GM12878 (cell line): Measurements from ENCODE around the gene GAK. TPM values are rescaled to one million over a fixed set of nuclear protein-coding genes. Genes with fewer than 3 reads are reported as not detected.

Source experiments
- ATAC-seq: fragments of 200-7000 bp; cut with Tn5 transposase; 3 replicates; pipeline ENCODE4 v1.9.1; 2020; ENCODE audit warnings: mild to moderate bottlenecking, moderate library complexity
- BruUV-seq: library from RNA; stranded (reverse); fragments of 400-500 nt; replicated peaks from 2 replicates; lab custom pipeline; 2021; lab: Mats Ljungman, UMichigan
- CTCF ChIA-PET: fragments of 300-600 bp; sonication (Branson Sonifier 250); formaldehyde crosslinking; extraction: SDS; loops from one replicate; lab custom pipeline; 2021; ENCODE audit warnings: inconsistent platforms; lab: Yijun Ruan, JAX
- POLR2A ChIA-PET: fragments of 350-600 bp; formaldehyde crosslinking; extraction: SDS; loops from one replicate; lab custom pipeline; 2021; ENCODE audit warnings: inconsistent platforms; lab: Charles Lee
- RAD21 ChIA-PET: fragments of 300-600 bp; sonication (Branson Sonifier 250); formaldehyde crosslinking; loops from one replicate; lab custom pipeline; 2023; ENCODE audit warnings: antibody characterized with exemption; ENCODE audit not compliant: unreplicated experiment; lab: Charles Lee
- SMC1A ChIA-PET: fragments of 300-600 bp; sonication (Branson Sonifier 250); formaldehyde crosslinking; loops from one replicate; lab custom pipeline; 2023; ENCODE audit not compliant: unreplicated experiment, uncharacterized antibody; lab: Charles Lee
- DNase-seq: peaks from one replicate; pipeline ENCODE4 v3.0.0-alpha.2; 2011; ENCODE audit warnings: low read depth, low spot score
- FAIRE-seq: peaks from 3 replicates; lab custom pipeline; 2011; peaks lifted over from hg19 to GRCh38; lab: Jason Lieb, UNC
- H2AFZ ChIP-seq: 2 replicates; pipeline ENCODE4 v1.6.0; 2011; ENCODE audit warnings: low read depth, low read length, control low read depth; ENCODE audit not compliant: control insufficient read depth
- H3K27ac ChIP-seq: 2 replicates; pipeline ENCODE4 v1.5.1; 2011; ENCODE audit warnings: control low read depth; ENCODE audit not compliant: control insufficient read depth, insufficient read depth
- H3K27me3 ChIP-seq, 2 experiments: replicated peaks in 1 of 2; 2 replicates each; pipeline versions ENCODE4 v1.6.0 to v1.6.1; 2011; ENCODE audit warnings: low read length in 1 of 2; ENCODE audit not compliant: control insufficient read depth in 2 of 2, insufficient read depth in 2 of 2
- H3K36me3 ChIP-seq, 2 experiments: 2 replicates each; pipeline ENCODE4 v1.5.1; 2011; ENCODE audit warnings: low read length in 1 of 2; ENCODE audit not compliant: control insufficient read depth in 2 of 2, insufficient read depth in 2 of 2
- H3K4me1 ChIP-seq: 2 replicates; pipeline ENCODE4 v1.6.1; 2011; ENCODE audit warnings: mild to moderate bottlenecking, low read length, moderate library complexity, mixed read lengths; ENCODE audit not compliant: control insufficient read depth, insufficient read depth
- H3K4me2 ChIP-seq: 2 replicates; pipeline ENCODE4 v1.6.0; 2011; ENCODE audit warnings: control low read depth; ENCODE audit not compliant: control insufficient read depth, insufficient read depth
- H3K4me3 ChIP-seq: fragments of 200-600 bp; sonication (generic); 2 replicates; pipeline ENCODE4 v1.5.1; 2016
- H3K79me2 ChIP-seq: 2 replicates; pipeline ENCODE4 v1.6.0; 2011; ENCODE audit warnings: low read length; ENCODE audit not compliant: control insufficient read depth, insufficient read depth
- H3K9ac ChIP-seq: 2 replicates; pipeline ENCODE4 v1.8.0; 2011; ENCODE audit warnings: low read length, control low read depth, mixed read lengths; ENCODE audit not compliant: control insufficient read depth, insufficient read depth
- H3K9me3 ChIP-seq: replicated peaks from 3 replicates; pipeline ENCODE4 v1.5.1; 2011; ENCODE audit warnings: mild to moderate bottlenecking, low read length; ENCODE audit not compliant: control insufficient read depth, insufficient read depth
- H4K20me1 ChIP-seq: 2 replicates; pipeline ENCODE4 v1.6.0; 2011; ENCODE audit not compliant: control insufficient read depth, insufficient read depth
- FOS ChIP-seq: IDR thresholded peaks from 3 replicates; pipeline ENCODE4 v1.6.1; 2011; ENCODE audit warnings: borderline replicate concordance; ENCODE audit not compliant: insufficient read length; ENCODE audit errors: extremely low read depth
- GABPA ChIP-seq: IDR thresholded peaks from 2 replicates; pipeline ENCODE4 v1.6.1; 2014; ENCODE audit warnings: antibody characterized with exemption, low read depth, mild to moderate bottlenecking, inconsistent platforms
- GATAD2B ChIP-seq: fragments of 450-650 bp; conservative IDR thresholded peaks from 2 replicates; pipeline ENCODE4 v1.6.1; 2017; ENCODE audit warnings: low read depth, mild to moderate bottlenecking, moderate library complexity
- IRF4 ChIP-seq: IDR thresholded peaks from 2 replicates; pipeline ENCODE4 v1.6.1; 2011; ENCODE audit warnings: low read depth, low read length
- JUND ChIP-seq: IDR thresholded peaks from 2 replicates; pipeline ENCODE4 v1.6.1; 2012; ENCODE audit warnings: low read depth, mild to moderate bottlenecking, low read length, improper control_type of control experiment, moderate library complexity
- KAT2A ChIP-seq: conservative IDR thresholded peaks from 2 replicates; pipeline ENCODE4 v1.6.1; 2011; ENCODE audit warnings: low read depth, low read length; ENCODE audit not compliant: control insufficient read depth
- NBN ChIP-seq: fragments of 450-650 bp; IDR thresholded peaks from 2 replicates; pipeline ENCODE4 v1.6.1; 2016
- POLR2AphosphoS5 ChIP-seq: IDR thresholded peaks from 2 replicates; pipeline ENCODE4 v1.6.1; 2011; ENCODE audit warnings: mild to moderate bottlenecking, low read length, inconsistent platforms
- USF1 ChIP-seq: IDR thresholded peaks from 2 replicates; pipeline ENCODE4 v1.6.1; 2011; ENCODE audit warnings: borderline replicate concordance, low read depth, mild to moderate bottlenecking, moderate library complexity, mixed read lengths, low read length; ENCODE audit not compliant: insufficient read depth; ENCODE audit errors: extremely low read length
- ZBTB11 ChIP-seq: fragments of 450-650 bp; formaldehyde crosslinking; IDR thresholded peaks from 2 replicates; pipeline ENCODE4 v1.5.0; 2022; ENCODE audit warnings: mild to moderate bottlenecking, missing genetic modification characterization
- ZNF217 ChIP-seq: fragments of 450-650 bp; IDR thresholded peaks from 2 replicates; pipeline ENCODE4 v1.6.1; 2017; ENCODE audit warnings: antibody characterized with exemption, mild to moderate bottlenecking
- WGBS: methylation state at CpG from one replicate; pipeline ENCODE4 v1.1.6; 2016; ENCODE audit warnings: low lambda C conversion rate; ENCODE audit not compliant: insufficient replicate concordance, insufficient coverage; ENCODE audit errors: missing lambda C conversion rate; 5-methylcytosine and 5-hydroxymethylcytosine counted together
- in situ Hi-C: fragments of 300-500 bp; cut with MboI; formaldehyde crosslinking; loops from 9 replicates; pipeline ENCODE4 v1.14.3; 2018; ENCODE audit warnings: mixed read lengths
- intact Hi-C: fragments of 100-400 bp; cut with micrococcal nuclease; formaldehyde crosslinking; loops from one replicate; pipeline ENCODE4 v1.14.2; 2022; ENCODE audit not compliant: unreplicated experiment
- polyA plus RNA-seq, 11 experiments: library from polyadenylated mRNA; depleted of rRNA in 4 of 11; unstranded in 6 of 11; stranded (reverse) in 5 of 11; fragments of >200 nt; fragmentation: Nextera tagmentation in 4 of 11; fragmentation: Illumina TruSeq in 1 of 11; extraction: Ambion mirVana in 4 of 11; extraction: Trizol in 1 of 11; gene quantifications; 1 replicate in 1 of 11; 2 replicates in 10 of 11; pipeline versions ENCODE4 v1.2.1 to v1.2.3, GENCODE V29; 2011 to 2016; ENCODE audit warnings: inconsistent platforms in 2 of 11, missing spikeins in 2 of 11, low read depth in 1 of 11
- total RNA-seq, 4 experiments: library from RNA; depleted of rRNA in 3 of 4; stranded (reverse); fragments of >200 nt in 3 of 4; fragmentation: Illumina TruSeq in 1 of 4; extraction: Trizol in 1 of 4; gene quantifications; 2 replicates each; pipeline versions ENCODE4 v1.2.1 to v1.2.3, GENCODE V29; 2013 to 2021
- TF ChIP-seq, protein P1 (sequence below): IDR thresholded peaks from 2 replicates; pipeline ENCODE4 v1.6.1; 2012; ENCODE audit warnings: improper control_type of control experiment, low read depth, low read length; ENCODE audit not compliant: insufficient replicate concordance
- TF ChIP-seq, protein P2 (sequence below): fragments of 450-650 bp; IDR thresholded peaks from 2 replicates; pipeline ENCODE4 v1.6.1; 2014; ENCODE audit warnings: mild to moderate bottlenecking

GAK gene
- total and polyA plus RNA-seq, 10 of the 15 experiments (the other 5 are each of a cell fraction or from before 2014, with no cell fraction given): 0.82 to 127 (median 53.8) TPM

DNA sequence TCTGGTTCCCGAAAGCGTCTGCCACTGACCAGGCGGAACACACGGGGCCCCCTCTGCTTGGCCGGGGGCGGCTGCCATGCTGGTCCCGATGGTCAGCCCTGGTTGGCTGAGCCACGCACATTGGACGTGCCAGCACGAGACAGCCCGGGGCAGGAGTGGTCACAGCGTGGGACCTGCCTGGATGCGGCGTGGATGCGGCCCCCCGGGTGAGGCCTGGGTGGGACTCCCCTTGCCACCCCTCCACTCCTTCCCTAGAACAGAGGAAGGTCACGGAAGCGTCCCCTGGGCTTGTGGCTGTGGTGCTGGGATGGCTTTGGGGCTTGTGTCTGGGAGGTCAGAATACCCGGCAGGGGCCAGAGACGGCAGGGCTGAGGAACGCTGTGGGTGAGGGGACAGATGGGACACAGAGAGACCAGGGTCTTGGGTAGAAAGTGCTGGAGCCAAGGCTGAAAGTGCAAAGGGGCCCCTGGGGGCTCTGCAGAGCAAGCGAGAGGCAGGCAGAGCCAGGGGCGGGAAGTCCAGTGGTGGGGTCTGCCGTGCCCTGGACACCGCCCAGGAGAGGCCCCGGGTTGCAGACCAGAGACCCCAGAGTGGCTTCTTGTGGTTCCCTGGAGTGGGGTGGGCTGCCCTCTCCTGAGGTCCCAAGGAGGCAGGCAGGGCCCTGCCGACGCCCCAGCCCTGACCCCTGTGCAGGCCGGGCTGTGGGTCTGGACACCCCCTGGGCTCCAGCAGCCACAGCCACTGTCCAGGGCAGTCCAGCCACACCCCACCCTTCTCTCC, 97.6 kb downstream of the GAK start:
- ChIA-PET SMC1A (no interaction called here), POLR2A (no interaction called here), RAD21 (no interaction called here), CTCF (no interaction called here)
- Histone ChIP-seq H3K27ac (no peak overlapping the region), H3K79me2 (no peaks in the 10 kb centered on the region), H3K9ac (no peak overlapping the region), H3K4me3 (no peak overlapping the region), H3K36me3 (no peaks in the 10 kb centered on the region), H3K27me3 (no peaks in the 10 kb centered on the region), H4K20me1 (no peaks in the 10 kb centered on the region), H3K4me2 (no peak overlapping the region), H3K9me3 (peaks cover 5% of the 10 kb centered on the region; the same call in 2 of the 3 replicates), H3K4me1 (no peaks in the 10 kb centered on the region), H2AFZ (no peak overlapping the region)
- in situ Hi-C loops (no loop called here), intact Hi-C loops (no loop called here)
- BruUV-seq: no TSS peak
- ATAC-seq (no peak), DNase-seq (no peak), FAIRE-seq (no peak)
- 71% methylated on average over 23 of the region's 29 CpGs for WGBS
- TF ChIP-seq, protein P1, sequence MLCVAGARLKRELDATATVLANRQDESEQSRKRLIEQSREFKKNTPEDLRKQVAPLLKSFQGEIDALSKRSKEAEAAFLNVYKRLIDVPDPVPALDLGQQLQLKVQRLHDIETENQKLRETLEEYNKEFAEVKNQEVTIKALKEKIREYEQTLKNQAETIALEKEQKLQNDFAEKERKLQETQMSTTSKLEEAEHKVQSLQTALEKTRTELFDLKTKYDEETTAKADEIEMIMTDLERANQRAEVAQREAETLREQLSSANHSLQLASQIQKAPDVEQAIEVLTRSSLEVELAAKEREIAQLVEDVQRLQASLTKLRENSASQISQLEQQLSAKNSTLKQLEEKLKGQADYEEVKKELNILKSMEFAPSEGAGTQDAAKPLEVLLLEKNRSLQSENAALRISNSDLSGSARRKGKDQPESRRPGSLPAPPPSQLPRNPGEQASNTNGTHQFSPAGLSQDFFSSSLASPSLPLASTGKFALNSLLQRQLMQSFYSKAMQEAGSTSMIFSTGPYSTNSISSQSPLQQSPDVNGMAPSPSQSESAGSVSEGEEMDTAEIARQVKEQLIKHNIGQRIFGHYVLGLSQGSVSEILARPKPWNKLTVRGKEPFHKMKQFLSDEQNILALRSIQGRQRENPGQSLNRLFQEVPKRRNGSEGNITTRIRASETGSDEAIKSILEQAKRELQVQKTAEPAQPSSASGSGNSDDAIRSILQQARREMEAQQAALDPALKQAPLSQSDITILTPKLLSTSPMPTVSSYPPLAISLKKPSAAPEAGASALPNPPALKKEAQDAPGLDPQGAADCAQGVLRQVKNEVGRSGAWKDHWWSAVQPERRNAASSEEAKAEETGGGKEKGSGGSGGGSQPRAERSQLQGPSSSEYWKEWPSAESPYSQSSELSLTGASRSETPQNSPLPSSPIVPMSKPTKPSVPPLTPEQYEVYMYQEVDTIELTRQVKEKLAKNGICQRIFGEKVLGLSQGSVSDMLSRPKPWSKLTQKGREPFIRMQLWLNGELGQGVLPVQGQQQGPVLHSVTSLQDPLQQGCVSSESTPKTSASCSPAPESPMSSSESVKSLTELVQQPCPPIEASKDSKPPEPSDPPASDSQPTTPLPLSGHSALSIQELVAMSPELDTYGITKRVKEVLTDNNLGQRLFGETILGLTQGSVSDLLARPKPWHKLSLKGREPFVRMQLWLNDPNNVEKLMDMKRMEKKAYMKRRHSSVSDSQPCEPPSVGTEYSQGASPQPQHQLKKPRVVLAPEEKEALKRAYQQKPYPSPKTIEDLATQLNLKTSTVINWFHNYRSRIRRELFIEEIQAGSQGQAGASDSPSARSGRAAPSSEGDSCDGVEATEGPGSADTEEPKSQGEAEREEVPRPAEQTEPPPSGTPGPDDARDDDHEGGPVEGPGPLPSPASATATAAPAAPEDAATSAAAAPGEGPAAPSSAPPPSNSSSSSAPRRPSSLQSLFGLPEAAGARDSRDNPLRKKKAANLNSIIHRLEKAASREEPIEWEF: no peak
- TF ChIP-seq, protein P2, sequence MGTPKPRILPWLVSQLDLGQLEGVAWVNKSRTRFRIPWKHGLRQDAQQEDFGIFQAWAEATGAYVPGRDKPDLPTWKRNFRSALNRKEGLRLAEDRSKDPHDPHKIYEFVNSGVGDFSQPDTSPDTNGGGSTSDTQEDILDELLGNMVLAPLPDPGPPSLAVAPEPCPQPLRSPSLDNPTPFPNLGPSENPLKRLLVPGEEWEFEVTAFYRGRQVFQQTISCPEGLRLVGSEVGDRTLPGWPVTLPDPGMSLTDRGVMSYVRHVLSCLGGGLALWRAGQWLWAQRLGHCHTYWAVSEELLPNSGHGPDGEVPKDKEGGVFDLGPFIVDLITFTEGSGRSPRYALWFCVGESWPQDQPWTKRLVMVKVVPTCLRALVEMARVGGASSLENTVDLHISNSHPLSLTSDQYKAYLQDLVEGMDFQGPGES: no peak
- TF ChIP-seq FOS (no peak), JUND (no peak), ZNF217 (no peak), NBN (no peak), KAT2A (no peak), POLR2AphosphoS5 (no peak), ZBTB11 (no peak), GATAD2B (no peak), IRF4 (no peak), USF1 (no peak), GABPA (no peak)
